Ishikawa (cell line): Measurements from ENCODE around the gene CUL9.

Source experiments
- CEBPB ChIP-seq: IDR thresholded peaks from 2 replicates; pipeline ENCODE4 v1.6.1; 2012
- EP300 ChIP-seq: IDR thresholded peaks from 2 replicates; pipeline ENCODE4 v1.6.1; 2012; ENCODE audit warnings: borderline replicate concordance
- FOXM1 ChIP-seq: IDR thresholded peaks from 2 replicates; pipeline ENCODE4 v1.6.1; 2012; ENCODE audit warnings: low read depth, borderline replicate concordance
- MAX ChIP-seq: IDR thresholded peaks from 2 replicates; pipeline ENCODE4 v1.6.1; 2012
- RAD21 ChIP-seq: IDR thresholded peaks from 2 replicates; pipeline ENCODE4 v1.6.1; 2012; ENCODE audit warnings: low read depth
- REST ChIP-seq: IDR thresholded peaks from 2 replicates; pipeline ENCODE4 v1.6.1; 2012; ENCODE audit warnings: low read depth, mild to moderate bottlenecking
- TAF1 ChIP-seq: IDR thresholded peaks from 2 replicates; pipeline ENCODE4 v1.6.1; 2012; ENCODE audit warnings: low read depth, mild to moderate bottlenecking
- TCF12 ChIP-seq: IDR thresholded peaks from 2 replicates; pipeline ENCODE4 v1.6.1; 2012; ENCODE audit warnings: low read depth
- TEAD4 ChIP-seq: IDR thresholded peaks from 2 replicates; pipeline ENCODE4 v1.6.1; 2012
- USF1 ChIP-seq: IDR thresholded peaks from 2 replicates; pipeline ENCODE4 v1.6.1; 2012

GRCh38 chr6:43265564-43265963 is 83.6 kb downstream of the CUL9 start:
- no peak for TF ChIP-seq FOXM1
- TF ChIP-seq RAD21: no peak
- no peak for TF ChIP-seq REST
- no peak for TF ChIP-seq TEAD4
- TF ChIP-seq TCF12: no peak
- TF ChIP-seq TAF1: no peak
- TF ChIP-seq MAX: no peak
- no peak for TF ChIP-seq EP300
- no peak for TF ChIP-seq CEBPB
- TF ChIP-seq USF1: no peak
